Inflammatory macrophage (primary cell): ENCODE data around the gene ZFAND3.

Experiments used
- DNase-seq, 2 donors: peaks; one replicate each; pipeline ENCODE4 v3.0.0-alpha.2; 2020 to 2022

Gene ZFAND3

DNA sequence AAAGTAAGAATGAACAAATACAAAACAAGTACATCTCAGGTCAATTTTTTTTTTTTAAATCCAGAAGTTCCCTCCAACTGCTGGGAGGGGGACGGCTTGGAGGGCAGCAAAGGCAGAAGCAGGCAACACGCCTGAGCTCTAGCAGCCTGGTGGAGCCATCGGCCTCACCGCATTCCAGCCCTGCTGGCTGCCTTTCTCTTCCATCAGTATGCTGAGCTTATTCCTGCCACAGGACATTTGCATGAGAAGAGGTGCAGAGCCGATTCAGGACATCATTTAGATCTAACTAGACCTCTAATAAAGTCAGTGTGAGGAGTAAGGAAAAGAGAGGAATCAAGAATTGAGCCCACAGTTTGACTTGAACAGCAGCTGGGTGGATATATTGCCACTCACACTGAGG is 318.8 kb downstream of the ZFAND3 start:
- no peak for DNase-seq

DNA sequence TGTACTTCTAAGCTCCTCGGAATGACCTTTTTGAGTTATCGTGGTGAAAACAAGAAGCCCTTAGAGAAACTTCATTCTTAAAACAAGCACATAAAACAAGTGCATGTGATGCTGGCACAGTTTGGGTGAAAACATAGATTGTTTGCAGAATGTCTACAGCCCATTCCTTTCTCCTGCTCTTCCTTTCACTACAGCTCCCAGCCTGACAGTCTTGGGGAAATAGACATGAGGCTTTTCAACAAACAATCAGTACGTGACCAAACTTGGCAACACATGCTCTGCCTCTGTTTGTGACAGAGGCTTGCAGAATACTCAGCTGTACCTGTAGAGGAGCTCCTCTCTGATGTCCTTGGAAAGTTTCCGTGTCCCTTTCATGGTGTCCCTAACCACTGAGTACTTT is 321.6 kb downstream of the ZFAND3 start:
- DNase-seq: no peak

DNA sequence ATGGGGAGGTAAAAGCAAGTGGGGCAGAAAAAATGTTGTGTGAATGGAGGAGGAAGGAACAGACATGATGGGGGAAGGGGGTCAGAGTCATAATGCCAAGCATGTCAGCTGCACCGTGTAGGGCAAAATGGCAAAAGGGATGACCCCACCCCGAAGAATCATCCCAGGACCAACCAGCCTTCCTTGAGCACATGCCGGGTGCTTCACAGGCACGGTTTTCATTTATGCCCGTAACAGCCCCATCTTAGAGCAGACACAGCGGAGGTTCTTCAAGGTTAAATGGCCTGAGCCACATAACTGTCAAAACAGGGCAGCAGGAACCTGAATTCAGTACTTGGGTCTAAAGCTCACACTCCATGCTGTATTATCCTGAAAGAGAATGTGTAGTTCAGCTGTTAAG is 322.2 kb downstream of the ZFAND3 start:
- DNase-seq: no peak

DNA sequence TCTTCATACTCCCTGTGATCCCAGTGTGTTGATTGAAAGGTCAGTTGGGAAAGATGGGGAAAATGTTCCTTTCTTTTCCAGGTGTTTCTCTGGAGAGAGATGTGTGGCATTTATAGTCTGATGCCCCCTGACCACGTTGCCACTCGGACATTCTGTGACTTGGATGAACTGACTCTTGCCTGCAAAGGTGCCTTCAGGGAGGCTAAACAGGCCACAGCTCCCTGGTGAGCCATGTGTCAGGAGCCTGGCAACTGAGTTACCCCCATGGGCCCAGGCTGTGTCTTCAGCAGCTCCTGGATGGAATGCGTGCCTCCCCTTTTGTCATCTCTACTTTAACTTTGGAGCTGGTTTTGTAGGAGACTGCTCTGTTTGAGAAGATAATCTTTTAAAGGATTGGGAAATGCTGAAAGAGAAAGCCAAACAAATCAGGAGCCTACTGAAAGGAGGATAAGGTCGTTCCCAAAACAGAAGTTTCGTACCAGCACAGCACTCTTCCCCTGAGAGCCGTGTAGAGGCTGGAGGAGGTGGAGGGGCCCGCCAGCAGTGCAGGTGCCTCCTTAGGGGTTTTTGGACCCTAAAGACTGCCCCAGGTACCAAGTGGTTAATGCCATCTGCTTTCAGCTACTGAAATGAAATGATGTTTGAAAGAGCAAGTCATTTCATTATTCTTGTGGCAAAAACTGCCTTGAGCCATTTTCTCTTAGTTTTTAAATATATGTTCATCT is 322.8 kb downstream of the ZFAND3 start:
- DNase-seq: no peak

DNA sequence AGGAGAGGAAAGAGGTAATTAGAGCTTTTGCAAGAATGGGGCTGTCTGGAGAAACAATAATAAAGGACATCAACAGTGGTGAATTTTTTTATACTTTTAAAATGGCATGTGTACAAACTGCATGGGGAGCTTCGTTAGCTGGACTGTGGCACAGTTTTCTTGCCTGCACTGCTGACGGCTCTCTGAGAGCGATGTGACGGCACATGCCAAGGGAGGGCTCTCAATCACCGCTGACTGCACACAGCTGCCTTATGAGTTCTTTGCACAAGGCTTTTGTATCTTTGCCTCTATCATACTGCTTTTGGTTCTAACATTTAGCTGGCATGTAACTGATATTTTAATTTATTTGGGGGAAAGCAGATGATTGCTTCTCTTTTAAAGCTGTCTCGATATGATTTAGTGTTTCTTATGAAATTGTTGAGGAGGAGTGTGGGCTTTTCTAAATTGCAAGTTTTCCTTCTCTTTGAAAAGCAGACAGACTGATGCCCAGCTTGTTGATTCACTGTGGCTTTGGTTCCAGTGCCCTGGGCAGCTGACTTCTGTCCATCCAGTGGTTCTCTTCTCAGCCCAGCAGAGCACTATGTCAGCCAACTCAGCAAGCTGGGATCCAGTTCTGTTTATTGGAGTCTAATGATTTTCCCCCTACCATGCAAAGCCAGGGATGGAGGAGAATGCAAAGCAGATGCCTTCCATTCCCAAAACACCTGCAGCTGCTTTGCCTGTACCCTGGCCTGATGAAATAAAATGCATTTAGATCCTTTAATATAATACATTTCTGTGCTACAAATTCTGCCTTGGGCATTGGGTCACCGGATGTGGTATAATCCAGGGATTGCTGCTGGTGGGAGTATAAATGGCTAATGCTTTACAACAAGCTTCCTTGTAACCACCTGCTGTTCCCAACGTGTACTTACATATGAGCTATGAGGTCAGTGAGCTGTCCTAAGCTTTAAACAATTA is 323.9 kb downstream of the ZFAND3 start:
- DNase-seq: no peak

DNA sequence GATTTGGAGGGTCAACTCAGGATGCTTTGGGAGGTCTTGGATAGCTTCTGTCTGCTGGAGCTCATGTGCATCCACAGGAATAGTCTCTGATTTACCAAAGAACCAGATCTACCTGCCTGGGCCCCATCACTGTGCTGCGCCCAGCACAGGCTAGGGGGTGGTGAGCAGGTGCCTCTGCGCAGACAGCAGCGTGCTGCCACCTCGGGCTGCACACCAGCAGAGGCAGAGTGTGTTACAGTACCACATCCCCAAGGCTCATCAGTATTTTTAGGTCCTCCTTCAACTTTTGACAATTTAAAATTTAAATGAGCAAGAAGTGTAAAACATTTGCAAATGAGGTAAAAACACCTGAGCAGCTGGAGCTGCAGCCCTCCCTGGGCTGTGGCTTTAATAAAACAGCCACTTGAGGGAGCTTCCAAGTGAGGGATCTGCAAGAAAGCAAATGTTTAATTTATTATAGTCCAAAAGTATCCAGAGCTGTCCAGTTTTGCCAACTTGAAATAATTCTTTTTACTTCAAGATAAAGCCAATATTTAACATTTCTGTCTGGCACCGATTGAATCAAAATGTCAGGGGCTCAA is 324.9 kb downstream of the ZFAND3 start:
- no peak for DNase-seq

DNA sequence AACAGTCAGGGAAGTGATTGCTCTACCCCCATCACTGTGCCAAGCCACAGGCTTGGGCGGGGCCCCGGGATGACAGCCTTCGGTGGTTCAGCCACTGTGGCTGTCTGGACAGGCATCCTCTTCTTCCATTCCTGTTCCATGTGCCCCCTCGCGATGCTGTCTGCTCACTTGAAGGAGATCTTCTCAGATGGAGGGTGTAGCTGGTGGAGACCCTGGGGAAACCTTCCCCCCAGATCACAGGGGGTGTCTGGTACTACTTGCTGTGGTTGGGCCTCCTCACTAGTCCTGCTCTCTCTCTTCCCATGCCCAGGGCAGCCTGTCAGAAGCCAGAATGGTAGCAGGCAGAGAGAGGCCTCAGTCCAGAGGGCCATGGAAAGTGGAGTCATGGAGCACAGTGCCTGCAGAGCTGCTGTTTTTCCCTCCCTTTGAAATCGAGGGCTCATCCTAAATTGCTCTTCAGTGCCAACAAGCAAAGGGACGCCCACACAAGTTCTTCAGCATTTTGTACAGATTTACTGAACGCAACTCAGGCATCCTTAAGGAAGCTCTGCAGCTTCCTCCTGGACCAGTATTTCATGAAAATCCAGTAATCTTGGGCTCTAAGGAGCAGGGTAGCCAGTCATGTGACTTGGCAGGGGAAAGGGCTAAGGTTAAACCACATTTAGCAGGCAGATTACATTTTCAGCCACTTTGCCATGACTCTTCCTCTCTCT is 326.6 kb downstream of the ZFAND3 start:
- DNase-seq: no peak

DNA sequence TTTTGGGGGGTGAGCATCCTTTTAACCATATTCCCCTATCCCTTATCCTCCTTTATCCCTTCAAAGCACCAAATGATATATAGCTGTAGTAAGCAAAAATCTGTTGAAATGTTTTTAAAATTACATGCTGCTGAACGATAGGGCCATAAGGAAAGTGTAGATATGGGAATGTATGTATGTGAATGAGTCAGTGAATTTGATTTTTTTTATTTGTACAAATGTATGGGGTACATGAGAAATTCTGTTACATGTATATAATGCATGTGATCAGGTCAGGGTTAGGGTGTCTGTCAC is 327.2 kb downstream of the ZFAND3 start:
- no peak for DNase-seq

DNA sequence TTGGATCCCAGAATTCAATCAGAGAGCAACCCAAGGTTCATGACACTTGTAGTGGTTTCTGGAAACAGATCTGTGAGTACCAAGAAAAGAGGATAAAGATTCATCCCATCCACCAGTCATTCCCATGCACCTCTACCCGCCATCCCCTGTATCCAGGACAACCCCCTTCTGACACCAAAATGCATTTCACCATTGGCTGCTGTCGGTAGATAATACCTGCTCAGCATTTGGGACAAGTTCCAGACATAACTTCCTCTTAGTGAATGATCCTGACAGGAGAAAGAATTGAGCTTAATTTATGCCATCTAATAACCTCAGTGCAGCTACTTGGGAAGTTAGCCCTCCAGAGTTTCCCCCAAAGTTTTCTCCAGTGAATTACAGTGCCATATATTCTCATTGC is 329.1 kb downstream of the ZFAND3 start:
- DNase-seq: no peak

DNA sequence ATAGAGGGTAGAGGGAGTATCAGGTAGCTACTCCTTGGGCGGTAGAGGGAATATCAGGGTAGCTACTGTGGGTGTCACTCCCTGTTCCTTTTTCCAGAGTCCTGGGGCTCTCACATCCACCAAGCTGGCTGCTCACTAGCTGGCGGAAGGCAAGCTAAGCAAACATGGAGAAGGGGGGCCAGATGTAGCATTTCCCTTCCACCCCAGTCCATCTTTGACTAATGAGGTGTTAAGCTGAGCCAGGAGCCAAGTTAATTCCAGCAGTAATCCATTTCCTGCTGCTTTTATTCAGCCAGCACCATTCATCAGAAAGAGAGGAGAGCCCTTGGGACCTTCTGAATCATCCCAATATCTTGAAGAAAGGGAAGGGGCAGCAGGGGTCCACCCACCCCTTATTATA is 330.0 kb downstream of the ZFAND3 start:
- DNase-seq: no peak

DNA sequence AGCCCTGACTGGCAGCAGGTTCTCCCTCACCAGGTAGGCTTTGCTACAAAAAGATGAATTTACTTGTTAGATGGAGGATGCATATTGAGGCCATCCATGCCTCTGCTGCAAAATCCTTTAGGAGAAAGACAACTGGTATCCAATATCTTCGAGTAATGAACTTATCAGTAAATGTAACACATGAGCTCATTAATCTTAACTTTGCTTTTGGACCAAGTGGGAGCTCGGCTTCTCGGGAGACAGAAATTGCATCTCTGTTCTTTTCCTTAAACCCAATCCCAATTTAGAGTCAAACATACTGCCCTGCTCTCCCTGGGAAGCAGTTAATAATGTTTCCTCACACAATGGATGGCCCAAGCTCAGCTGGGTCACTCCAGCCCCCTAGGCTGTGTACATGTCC is 330.5 kb downstream of the ZFAND3 start:
- DNase-seq: no peak

DNA sequence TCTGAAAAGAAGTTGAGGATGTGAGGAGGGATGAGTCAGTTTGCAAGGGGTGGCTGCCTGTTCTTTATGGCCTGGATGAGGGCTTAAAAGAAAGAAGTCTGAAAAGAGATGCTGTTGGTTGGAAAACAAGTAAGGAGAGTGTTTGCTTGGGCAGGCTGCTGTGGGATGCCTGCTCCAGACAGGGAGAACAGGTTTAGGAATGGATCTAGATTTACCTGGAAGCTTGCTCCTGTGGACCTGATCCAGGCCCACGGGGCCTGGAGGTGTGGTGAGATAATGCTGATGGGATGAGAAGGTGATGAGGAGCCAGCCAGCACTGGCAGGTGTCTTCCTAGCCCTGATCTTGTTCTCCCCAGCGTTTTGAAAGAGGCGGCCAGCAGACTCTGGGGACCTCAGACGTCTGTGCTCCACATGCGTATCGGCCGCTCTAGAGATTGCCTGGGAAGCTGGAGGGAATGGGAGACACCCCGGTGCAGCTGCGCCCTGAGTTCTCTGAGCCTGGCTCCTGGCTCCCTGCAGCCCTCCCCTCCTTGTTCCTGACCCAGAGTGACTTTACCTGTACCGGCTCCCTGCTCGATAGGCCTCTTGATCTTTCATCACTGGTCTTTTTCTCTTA is 331.3 kb downstream of the ZFAND3 start:
- no peak for DNase-seq

DNA sequence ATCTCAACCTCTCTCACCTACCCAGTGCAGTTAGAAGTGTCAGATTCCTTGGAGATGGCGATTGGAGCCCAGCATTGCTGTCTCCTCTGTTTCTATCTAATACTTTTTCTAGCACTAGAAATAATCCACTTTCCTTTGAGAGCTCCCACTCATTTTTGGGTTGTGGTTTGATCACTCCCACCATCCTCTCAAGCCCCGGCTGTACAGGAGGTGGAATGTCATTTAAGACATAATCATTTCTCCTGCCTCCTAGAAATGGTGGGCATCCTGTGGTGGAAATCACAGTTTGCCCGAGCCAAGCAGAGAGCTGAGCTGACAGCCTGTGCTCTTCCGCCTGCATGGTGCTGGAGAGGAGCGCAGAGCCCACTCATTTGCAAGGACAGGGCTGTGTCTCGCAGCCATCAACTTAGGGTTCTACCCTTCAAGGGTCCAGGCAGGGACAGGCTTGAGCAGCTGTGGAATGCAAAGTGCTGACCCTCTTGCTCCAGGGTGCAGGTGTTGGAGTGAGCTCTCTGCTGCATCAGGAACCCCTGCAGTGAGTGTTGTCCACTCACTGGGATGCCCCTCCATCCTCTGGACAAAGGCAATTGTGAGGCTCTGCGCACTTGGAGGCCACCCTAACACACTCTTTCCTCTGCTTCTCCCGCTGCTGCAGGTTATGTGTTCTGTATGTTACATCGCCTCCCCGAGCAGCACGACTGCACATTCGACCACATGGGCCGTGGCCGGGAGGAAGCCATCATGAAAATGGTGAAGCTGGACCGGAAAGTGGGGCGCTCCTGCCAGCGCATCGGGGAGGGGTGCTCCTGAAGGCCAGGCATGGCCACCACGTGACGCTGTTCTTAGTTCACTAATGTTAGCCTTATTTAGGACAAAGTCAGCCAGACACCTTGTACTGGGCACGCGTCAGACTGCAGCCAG is 332.3 kb downstream of the ZFAND3 start:
- no peak for DNase-seq

DNA sequence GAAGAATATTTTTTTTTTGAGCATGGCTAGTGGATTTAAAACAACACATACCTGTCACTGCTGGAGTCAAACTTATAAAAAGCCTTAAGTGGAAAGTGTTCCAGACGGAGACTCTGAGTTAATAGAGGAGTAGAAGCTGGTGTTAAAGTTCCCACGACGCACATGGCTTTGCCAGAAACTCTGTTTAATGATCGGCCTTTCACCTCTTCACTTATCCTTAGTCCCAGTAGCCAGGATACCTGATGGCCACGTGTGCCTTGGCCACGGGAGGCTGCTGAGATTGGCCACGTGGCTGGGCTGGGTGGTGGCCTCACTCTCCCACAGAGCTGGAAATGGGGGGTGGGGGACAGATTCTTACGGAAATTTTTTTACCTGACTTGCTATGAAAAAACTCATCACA is 333.1 kb downstream of the ZFAND3 start:
- no peak for DNase-seq

DNA sequence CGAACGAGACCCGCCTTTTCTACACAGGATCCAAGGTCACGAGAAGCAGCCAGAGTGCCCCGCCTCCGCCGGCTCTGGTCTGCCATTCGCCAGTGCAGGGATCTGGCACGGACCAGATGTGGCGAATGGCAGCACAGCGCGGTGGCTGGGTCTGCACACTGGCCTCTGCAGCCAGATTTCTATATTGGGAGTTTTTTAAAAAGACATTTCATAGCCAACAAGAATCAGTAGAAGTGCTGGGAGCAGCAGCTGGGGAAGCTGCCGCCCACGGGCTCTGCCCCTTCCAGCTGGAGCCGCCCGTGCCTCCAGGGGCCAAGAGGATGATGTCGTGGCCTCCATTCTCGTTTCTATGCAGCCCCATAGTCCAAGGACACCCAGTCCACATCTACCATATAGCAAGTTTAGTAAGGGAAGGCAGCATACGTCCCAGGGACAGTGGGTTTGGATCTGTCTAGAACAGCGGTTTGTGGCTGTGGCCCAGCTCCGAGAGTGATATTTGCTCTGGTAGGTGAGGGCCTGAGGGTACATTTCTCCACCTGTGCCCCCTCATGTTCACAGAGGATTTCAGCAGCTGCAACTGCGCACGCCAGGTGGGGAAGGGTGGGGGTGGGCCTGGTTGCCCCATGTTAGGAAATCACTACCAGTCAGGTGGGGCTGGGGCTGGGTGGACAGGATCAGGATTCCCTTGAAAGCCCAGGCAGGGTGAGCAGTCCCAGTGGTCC is 333.7 kb downstream of the ZFAND3 start:
- DNase-seq: peak; percentile 20 to 41

DNA sequence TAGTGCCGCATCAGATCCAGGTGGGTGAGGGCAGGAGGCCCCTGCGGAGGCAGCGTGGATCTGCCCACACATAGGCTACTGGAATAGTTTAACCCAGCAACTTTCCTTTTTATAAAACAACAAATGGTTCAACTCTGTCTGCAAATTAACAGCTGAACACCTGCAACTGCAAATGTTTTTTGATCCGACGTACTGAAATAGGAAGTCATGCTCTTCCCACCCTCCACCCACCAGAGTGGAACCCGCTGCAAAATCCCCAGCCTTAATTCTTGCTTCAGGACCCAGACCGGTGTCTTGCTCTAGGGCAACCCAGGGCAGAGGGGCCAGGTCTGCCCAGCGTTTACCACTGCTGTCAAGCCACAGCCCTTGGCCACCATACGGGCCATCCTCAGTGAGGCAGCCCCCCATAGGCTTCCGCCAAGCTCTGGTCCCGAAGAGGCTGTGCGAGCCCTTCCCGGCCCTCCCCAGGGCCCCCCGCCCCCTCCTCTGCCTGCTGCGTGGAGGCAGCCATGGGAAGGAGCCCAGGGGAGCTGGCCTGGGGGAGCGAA is 334.3 kb downstream of the ZFAND3 start:
- peak; percentile 16 to 67 for DNase-seq

DNA sequence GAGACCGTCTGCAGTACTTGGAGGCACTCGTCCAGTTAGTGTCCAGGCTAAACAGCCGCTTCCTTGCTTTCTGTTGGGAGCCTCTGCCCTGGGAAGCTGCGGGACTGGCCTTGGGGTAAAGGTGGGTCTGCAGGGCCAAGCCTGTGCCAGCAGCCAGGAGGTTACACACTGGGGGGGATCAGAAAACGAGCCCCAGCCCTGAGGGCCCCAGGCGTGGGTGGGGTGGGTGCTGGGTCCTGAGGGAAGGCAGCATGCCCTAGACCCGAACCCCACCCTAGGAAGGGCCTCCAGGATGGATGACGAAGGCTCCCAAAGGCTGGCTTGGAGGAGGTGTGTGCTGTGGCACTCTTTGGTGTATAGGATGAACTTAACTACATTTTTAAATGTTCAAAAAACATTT is 335.2 kb downstream of the ZFAND3 start:
- no peak for DNase-seq

DNA sequence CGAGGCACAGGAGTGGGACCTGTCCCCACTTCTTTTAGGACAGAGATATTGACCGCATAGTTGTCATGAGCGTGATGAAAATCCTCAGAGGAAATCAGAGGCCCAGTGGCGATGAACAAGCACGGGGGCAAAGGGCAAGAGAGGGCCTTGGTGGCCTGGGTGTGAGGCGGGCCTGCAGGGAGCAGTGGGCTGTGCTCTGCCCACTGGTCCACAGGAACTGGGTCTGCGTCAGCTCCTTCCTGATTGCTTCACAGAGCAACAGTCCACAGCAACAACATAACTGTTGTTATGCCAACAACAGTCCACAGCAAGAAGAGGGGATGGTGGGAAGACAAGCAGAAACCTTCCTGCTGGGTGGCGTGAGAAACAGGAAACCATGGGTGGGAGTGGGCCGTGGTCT is 335.6 kb downstream of the ZFAND3 start:
- DNase-seq: peak; percentile 85 to 93

DNA sequence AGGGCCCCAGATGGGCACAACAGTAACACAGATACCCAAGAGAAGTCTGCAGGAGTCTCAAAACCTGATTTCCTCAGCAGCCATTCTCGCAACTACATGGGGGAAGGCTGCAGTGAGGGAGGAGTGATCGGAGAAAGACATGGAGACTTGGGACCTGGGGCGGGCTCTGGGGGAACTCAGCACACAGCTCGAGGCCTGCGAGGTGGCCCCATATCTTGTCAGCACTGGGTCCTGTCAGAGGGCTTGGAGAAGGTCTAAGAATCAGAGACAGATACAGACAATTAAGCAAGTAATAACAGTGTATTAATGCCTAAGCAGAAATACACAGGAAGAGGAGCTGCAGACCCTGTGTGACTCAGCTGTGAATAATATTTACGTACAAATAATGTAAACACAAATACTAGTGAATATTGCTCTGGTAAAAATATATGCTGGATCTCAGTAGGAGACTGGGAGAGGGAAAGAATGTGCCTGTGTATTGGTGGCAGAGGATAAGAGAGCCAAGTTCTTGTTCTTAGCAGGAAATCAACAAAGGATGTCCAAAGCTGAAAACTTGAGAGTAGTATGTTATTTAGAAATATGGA is 336.2 kb downstream of the ZFAND3 start:
- no peak for DNase-seq
